ENCODE data around the gene LRMDA. TPM values are rescaled to one million over a fixed set of nuclear protein-coding genes. Genes with fewer than 3 reads are reported as not detected.

The LRMDA gene
- total RNA-seq, 1 experiment from 2014 or later = 1.2 TPM

DNA sequence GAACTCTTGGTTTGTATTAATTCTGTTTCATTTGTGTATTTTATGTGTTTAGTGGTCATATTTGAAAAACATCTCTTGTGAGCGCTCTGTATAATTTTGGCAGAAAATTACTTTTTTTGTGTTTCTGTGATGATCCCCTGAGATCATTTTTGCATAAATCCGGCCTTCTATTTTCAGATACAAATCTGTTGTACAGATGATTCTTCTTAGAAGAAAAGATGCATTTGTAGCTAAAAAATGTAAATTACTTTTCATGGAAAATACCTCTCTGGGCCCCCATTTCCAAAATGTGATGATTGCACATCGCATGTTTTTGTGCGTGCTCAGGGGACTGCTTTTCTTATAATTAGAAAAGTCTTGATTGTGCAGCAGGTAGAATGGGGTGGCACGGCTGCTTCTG is 395.4 kb downstream of the LRMDA start:
- Histone ChIP-seq H2AFZ (ENCODE audit: low read length) (no peak overlapping the region), H3K9ac (ENCODE audit: low read length) (no peak overlapping the region), H3K9me3 (ENCODE audit: low read length) (no peaks in the 10 kb centered on the region), H4K20me1 (ENCODE audit: low read length) (no peaks in the 10 kb centered on the region), H3F3A (ENCODE audit: low read length, unreplicated experiment) (no peaks in the 10 kb centered on the region), H3K27ac (ENCODE audit: low read length) (no peak overlapping the region), H3K79me2 (ENCODE audit: low read length) (no peaks in the 10 kb centered on the region), H3K4me3 (ENCODE audit: low read length) (no peak overlapping the region), H3K9me2 (replicated peaks; ENCODE audit: low read length) (no peaks in the 10 kb centered on the region), H3K27me3 (ENCODE audit: low read length) (peaks cover 36% of the 10 kb centered on the region), H3K4me2 (ENCODE audit: low read length) (no peak overlapping the region), H3K36me3 (ENCODE audit: low read depth, low read length) (no peaks in the 10 kb centered on the region), H3K4me1 (ENCODE audit: insufficient read depth, low read length) (no peaks in the 10 kb centered on the region)
- intact Hi-C loops (cut with micrococcal nuclease) = no loop called here
- no peak for ATAC-seq
- no peak for DNase-seq
- BruUV-seq (replicated peaks) = no TSS peak
- ChIA-PET POLR2A (ENCODE audit: unreplicated experiment) (no interaction called here), CTCF (no interaction called here)
- TF ChIP-seq, protein P1, sequence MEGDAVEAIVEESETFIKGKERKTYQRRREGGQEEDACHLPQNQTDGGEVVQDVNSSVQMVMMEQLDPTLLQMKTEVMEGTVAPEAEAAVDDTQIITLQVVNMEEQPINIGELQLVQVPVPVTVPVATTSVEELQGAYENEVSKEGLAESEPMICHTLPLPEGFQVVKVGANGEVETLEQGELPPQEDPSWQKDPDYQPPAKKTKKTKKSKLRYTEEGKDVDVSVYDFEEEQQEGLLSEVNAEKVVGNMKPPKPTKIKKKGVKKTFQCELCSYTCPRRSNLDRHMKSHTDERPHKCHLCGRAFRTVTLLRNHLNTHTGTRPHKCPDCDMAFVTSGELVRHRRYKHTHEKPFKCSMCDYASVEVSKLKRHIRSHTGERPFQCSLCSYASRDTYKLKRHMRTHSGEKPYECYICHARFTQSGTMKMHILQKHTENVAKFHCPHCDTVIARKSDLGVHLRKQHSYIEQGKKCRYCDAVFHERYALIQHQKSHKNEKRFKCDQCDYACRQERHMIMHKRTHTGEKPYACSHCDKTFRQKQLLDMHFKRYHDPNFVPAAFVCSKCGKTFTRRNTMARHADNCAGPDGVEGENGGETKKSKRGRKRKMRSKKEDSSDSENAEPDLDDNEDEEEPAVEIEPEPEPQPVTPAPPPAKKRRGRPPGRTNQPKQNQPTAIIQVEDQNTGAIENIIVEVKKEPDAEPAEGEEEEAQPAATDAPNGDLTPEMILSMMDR (conservative IDR thresholded peaks at IDR 0.05; ENCODE audit: low read depth, low read length) = no peak
- TF ChIP-seq EZH2phosphoT487 (IDR thresholded peaks at IDR 0.05; ENCODE audit: borderline replicate concordance, low read length) (no peak), EZH2 (IDR thresholded peaks at IDR 0.05; ENCODE audit: low read length, unreplicated experiment) (no peak)

DNA sequence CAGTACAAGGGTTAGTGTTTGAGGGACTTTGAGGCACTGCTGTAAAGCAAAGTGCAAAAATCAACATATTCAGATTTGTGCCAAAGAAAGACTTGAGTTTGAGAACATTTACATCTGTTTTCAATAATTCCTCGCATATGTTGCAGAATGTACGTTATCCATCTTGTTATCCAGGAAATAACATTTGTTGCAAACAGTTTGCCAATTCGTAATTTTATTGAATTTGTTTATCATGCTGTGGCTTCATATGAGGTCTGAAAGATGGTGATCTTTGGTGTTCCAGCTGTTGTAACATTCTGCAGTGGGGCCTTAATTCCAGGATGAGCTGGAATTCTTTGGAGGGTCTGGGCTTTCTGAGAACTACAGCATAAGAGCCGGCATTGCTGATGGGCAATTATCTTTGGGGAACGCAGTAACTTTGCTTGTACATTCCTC is 396.2 kb downstream of the LRMDA start:
- no TSS peak for BruUV-seq (replicated peaks)
- Histone ChIP-seq H3K27me3 (ENCODE audit: low read length) (peaks cover 36% of the 10 kb centered on the region), H2AFZ (ENCODE audit: low read length) (no peak overlapping the region), H3K4me2 (ENCODE audit: low read length) (no peak overlapping the region), H3K36me3 (ENCODE audit: low read depth, low read length) (no peaks in the 10 kb centered on the region), H3K9me3 (ENCODE audit: low read length) (no peaks in the 10 kb centered on the region), H3K4me3 (ENCODE audit: low read length) (no peak overlapping the region), H3K9ac (ENCODE audit: low read length) (no peak overlapping the region), H3K9me2 (replicated peaks; ENCODE audit: low read length) (no peaks in the 10 kb centered on the region), H3K79me2 (ENCODE audit: low read length) (no peaks in the 10 kb centered on the region), H3K27ac (ENCODE audit: low read length) (no peak overlapping the region), H3K4me1 (ENCODE audit: insufficient read depth, low read length) (no peaks in the 10 kb centered on the region), H4K20me1 (ENCODE audit: low read length) (no peaks in the 10 kb centered on the region), H3F3A (ENCODE audit: low read length, unreplicated experiment) (no peaks in the 10 kb centered on the region)
- POLR2A ChIA-PET (ENCODE audit: unreplicated experiment) = no interaction called here
- CTCF ChIA-PET = no interaction called here
- intact Hi-C loops (cut with micrococcal nuclease) = no loop called here
- ATAC-seq (no peak), DNase-seq (no peak)
- TF ChIP-seq EZH2phosphoT487 (IDR thresholded peaks at IDR 0.05; ENCODE audit: borderline replicate concordance, low read length) = no peak
- no peak for TF ChIP-seq EZH2 (IDR thresholded peaks at IDR 0.05; ENCODE audit: low read length, unreplicated experiment)
- TF ChIP-seq, protein P1 (conservative IDR thresholded peaks at IDR 0.05; ENCODE audit: low read depth, low read length) = no peak

DNA sequence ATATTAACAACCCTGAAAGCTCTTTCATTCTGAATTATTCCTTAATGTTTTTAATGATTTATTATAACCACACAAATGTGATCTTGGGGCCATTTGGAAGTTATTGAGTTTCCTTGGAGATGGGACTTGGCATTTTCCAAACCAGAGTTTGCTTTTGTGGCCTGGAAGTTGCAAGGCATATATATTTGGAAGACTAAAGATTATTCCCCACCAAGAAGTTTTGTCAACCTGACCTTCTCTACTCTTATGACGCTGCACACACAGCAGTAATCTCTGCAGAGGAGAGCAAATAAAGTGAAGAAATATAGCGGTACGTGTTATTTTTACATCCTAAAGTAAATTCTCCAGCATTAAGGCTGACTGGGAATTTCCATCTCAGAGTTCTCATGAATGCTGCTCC is 397.0 kb downstream of the LRMDA start:
- ChIA-PET POLR2A (ENCODE audit: unreplicated experiment) (no interaction called here), CTCF (no interaction called here)
- Histone ChIP-seq H3K36me3 (ENCODE audit: low read depth, low read length) (no peaks in the 10 kb centered on the region), H3K9me3 (ENCODE audit: low read length) (no peaks in the 10 kb centered on the region), H3K4me3 (ENCODE audit: low read length) (no peak overlapping the region), H3K4me2 (ENCODE audit: low read length) (no peak overlapping the region), H4K20me1 (ENCODE audit: low read length) (no peaks in the 10 kb centered on the region), H3K27ac (ENCODE audit: low read length) (no peak overlapping the region), H3K9ac (ENCODE audit: low read length) (no peak overlapping the region), H3F3A (ENCODE audit: low read length, unreplicated experiment) (no peaks in the 10 kb centered on the region), H3K79me2 (ENCODE audit: low read length) (no peaks in the 10 kb centered on the region), H3K4me1 (ENCODE audit: insufficient read depth, low read length) (no peaks in the 10 kb centered on the region), H2AFZ (ENCODE audit: low read length) (no peak overlapping the region), H3K9me2 (replicated peaks; ENCODE audit: low read length) (no peaks in the 10 kb centered on the region), H3K27me3 (ENCODE audit: low read length) (peaks cover 39% of the 10 kb centered on the region)
- no TSS peak for BruUV-seq (replicated peaks)
- TF ChIP-seq EZH2phosphoT487 (IDR thresholded peaks at IDR 0.05; ENCODE audit: borderline replicate concordance, low read length) (no peak), EZH2 (IDR thresholded peaks at IDR 0.05; ENCODE audit: low read length, unreplicated experiment) (no peak)
- TF ChIP-seq, protein P1 (conservative IDR thresholded peaks at IDR 0.05; ENCODE audit: low read depth, low read length) = no peak
- intact Hi-C loops (cut with micrococcal nuclease) = no loop called here
- DNase-seq (no peak), ATAC-seq (no peak)
